ENCODE data around the gene VAV3. TPM values are rescaled to one million over a fixed set of nuclear protein-coding genes. Genes with fewer than 3 reads are reported as not detected.

Gene VAV3
- polyA plus RNA-seq, 1 donor (not counting 4 experiments of a cell fraction or from before 2014, with no cell fraction given): 19.6 TPM

GRCh38 chr1:107953556-107953955, 11.4 kb downstream of the VAV3 start:
- no peaks in the 10 kb centered on the region for H4K20me1 ChIP-seq (ENCODE audit: control insufficient read depth, extremely low read depth, insufficient read depth, low read length)
- H3K79me2 ChIP-seq (ENCODE audit: control insufficient read depth, insufficient read depth, low read length): no peaks in the 10 kb centered on the region
- TF ChIP-seq EZH2 (IDR thresholded peaks at IDR 0.05; ENCODE audit: low read length): no peak
- TF ChIP-seq CTCF (optimal IDR thresholded peaks at IDR 0.05 in 1 of 3, IDR thresholded peaks at IDR 0.05 in 1 of 3, conservative IDR thresholded peaks at IDR 0.05 in 1 of 3; ENCODE audit: extremely low read depth in 1 of 3, insufficient read depth in 2 of 3, low read length in 3 of 3): no peak
- no peak overlapping the region for H3K9ac ChIP-seq (ENCODE audit: control insufficient read depth, extremely low read depth, insufficient read depth, low read length)
- FAIRE-seq (no peak), DNase-seq (ENCODE audit: low read depth, low spot score) (no peak)
- no peak overlapping the region for H3K4me3 ChIP-seq (ENCODE audit: control insufficient read depth in 2 of 3, extremely low read depth in 1 of 3, insufficient read depth in 2 of 3, low read depth in 1 of 3, low read length in 3 of 3)
- H3K4me2 ChIP-seq (ENCODE audit: control insufficient read depth, extremely low read depth, insufficient read depth, low read depth, low read length): no peak overlapping the region
- H3K4me1 ChIP-seq (ENCODE audit: control insufficient read depth, extremely low read depth, insufficient read depth, low read length): no peaks in the 10 kb centered on the region
- no peak overlapping the region for H3K27ac ChIP-seq (ENCODE audit: control insufficient read depth, insufficient read depth, low read length)
- H3K9me1 ChIP-seq (ENCODE audit: control insufficient read depth, extremely low read depth, insufficient read depth, low read length): no peaks in the 10 kb centered on the region
- H3K9me3 ChIP-seq (ENCODE audit: control insufficient read depth, low read depth, low read length): no peaks in the 10 kb centered on the region
- no peaks in the 10 kb centered on the region for H3K36me3 ChIP-seq (ENCODE audit: control insufficient read depth in 2 of 2, extremely low read depth in 1 of 2, insufficient read depth in 2 of 2, low read length in 2 of 2)
- H2AFZ ChIP-seq (ENCODE audit: control insufficient read depth, low read length): no peak overlapping the region
- dilution Hi-C loops (cut with MboI; ENCODE audit: extremely low pct_ligation_motif_present, low sequenced_read_pairs): no loop called here
- H3K27me3 ChIP-seq (ENCODE audit: control insufficient read depth, extremely low read depth, insufficient read depth, low read length): no peaks in the 10 kb centered on the region

GRCh38 chr1:107952989-107953388, 12.0 kb downstream of the VAV3 start:
- dilution Hi-C loops (cut with MboI; ENCODE audit: extremely low pct_ligation_motif_present, low sequenced_read_pairs): no loop called here
- Histone ChIP-seq H3K4me3 (ENCODE audit: control insufficient read depth in 2 of 3, extremely low read depth in 1 of 3, insufficient read depth in 2 of 3, low read depth in 1 of 3, low read length in 3 of 3) (no peak overlapping the region), H3K27me3 (ENCODE audit: control insufficient read depth, extremely low read depth, insufficient read depth, low read length) (no peaks in the 10 kb centered on the region), H2AFZ (ENCODE audit: control insufficient read depth, low read length) (no peak overlapping the region), H3K4me2 (ENCODE audit: control insufficient read depth, extremely low read depth, insufficient read depth, low read depth, low read length) (no peak overlapping the region), H3K9me3 (ENCODE audit: control insufficient read depth, low read depth, low read length) (no peaks in the 10 kb centered on the region), H3K27ac (ENCODE audit: control insufficient read depth, insufficient read depth, low read length) (no peak overlapping the region), H3K79me2 (ENCODE audit: control insufficient read depth, insufficient read depth, low read length) (no peaks in the 10 kb centered on the region), H4K20me1 (ENCODE audit: control insufficient read depth, extremely low read depth, insufficient read depth, low read length) (no peaks in the 10 kb centered on the region), H3K36me3 (ENCODE audit: control insufficient read depth in 2 of 2, extremely low read depth in 1 of 2, insufficient read depth in 2 of 2, low read length in 2 of 2) (no peaks in the 10 kb centered on the region), H3K4me1 (ENCODE audit: control insufficient read depth, extremely low read depth, insufficient read depth, low read length) (no peaks in the 10 kb centered on the region), H3K9me1 (ENCODE audit: control insufficient read depth, extremely low read depth, insufficient read depth, low read length) (no peaks in the 10 kb centered on the region), H3K9ac (ENCODE audit: control insufficient read depth, extremely low read depth, insufficient read depth, low read length) (no peak overlapping the region)
- TF ChIP-seq CTCF (optimal IDR thresholded peaks at IDR 0.05 in 1 of 3, IDR thresholded peaks at IDR 0.05 in 1 of 3, conservative IDR thresholded peaks at IDR 0.05 in 1 of 3; ENCODE audit: extremely low read depth in 1 of 3, insufficient read depth in 2 of 3, low read length in 3 of 3): no peak
- no peak for TF ChIP-seq EZH2 (IDR thresholded peaks at IDR 0.05; ENCODE audit: low read length)
- FAIRE-seq (no peak), DNase-seq (ENCODE audit: low read depth, low spot score) (no peak)
